ENCODE results near the gene DDR2. TPM values are rescaled to one million over a fixed set of nuclear protein-coding genes. Genes with fewer than 3 reads are reported as not detected.

Gene DDR2
- total RNA-seq, 1 donor from 2014 or later: 3.8 TPM

DNA sequence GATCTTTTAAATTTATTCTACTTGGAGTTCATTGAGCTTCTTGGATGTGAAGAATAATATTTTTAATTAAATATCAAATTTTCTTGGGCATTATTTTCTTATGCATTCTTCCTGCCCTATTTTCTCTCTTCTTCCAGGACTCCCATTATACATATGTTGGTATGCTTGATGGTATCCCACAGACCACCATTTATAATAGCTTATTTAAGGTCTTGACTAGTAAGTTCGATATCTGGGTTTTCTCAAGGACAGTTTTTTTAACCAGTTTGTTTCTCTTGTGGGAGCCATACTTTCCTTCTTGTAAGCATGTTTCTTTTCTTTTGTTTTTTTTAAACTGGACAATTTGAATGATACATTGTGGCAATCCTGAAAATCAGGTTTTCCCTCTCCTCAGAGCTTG is 15.4 kb upstream of the DDR2 start:
- Histone ChIP-seq H3K4me3 (ENCODE audit: low read depth, low read length) (no peak overlapping the region), H3K27me3 (ENCODE audit: control insufficient read depth, insufficient read depth, low read length) (no peaks in the 10 kb centered on the region), H3K36me3 (ENCODE audit: control insufficient read depth, insufficient read depth, low read length) (no peaks in the 10 kb centered on the region)
- DNase-seq (ENCODE audit: low read depth): no peak
- TF ChIP-seq, protein P1, sequence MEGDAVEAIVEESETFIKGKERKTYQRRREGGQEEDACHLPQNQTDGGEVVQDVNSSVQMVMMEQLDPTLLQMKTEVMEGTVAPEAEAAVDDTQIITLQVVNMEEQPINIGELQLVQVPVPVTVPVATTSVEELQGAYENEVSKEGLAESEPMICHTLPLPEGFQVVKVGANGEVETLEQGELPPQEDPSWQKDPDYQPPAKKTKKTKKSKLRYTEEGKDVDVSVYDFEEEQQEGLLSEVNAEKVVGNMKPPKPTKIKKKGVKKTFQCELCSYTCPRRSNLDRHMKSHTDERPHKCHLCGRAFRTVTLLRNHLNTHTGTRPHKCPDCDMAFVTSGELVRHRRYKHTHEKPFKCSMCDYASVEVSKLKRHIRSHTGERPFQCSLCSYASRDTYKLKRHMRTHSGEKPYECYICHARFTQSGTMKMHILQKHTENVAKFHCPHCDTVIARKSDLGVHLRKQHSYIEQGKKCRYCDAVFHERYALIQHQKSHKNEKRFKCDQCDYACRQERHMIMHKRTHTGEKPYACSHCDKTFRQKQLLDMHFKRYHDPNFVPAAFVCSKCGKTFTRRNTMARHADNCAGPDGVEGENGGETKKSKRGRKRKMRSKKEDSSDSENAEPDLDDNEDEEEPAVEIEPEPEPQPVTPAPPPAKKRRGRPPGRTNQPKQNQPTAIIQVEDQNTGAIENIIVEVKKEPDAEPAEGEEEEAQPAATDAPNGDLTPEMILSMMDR (IDR thresholded peaks at IDR 0.05; ENCODE audit: insufficient read depth, low read length, poor library complexity, severe bottlenecking): no peak

DNA sequence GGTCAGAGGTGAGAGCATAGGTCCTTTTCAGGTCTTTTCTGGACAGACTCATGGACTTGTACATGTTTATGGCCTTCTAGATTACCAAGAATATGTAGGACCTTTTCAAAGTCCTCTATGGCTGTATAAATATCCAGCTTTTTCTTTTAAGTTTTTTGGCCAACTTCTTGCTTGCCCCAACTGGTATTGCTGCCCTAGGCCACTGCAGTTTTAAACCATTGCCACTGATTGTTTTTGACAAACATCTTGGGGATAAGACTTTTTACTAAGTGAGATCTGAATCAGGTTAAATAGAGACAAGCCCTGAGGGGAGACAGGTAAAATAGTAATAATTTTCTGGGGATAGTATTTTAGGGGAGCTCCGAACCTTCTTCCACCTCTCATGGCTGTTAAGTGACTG is 14.8 kb upstream of the DDR2 start:
- DNase-seq (ENCODE audit: low read depth): no peak
- no peaks in the 10 kb centered on the region for H3K36me3 ChIP-seq (ENCODE audit: control insufficient read depth, insufficient read depth, low read length)

DNA sequence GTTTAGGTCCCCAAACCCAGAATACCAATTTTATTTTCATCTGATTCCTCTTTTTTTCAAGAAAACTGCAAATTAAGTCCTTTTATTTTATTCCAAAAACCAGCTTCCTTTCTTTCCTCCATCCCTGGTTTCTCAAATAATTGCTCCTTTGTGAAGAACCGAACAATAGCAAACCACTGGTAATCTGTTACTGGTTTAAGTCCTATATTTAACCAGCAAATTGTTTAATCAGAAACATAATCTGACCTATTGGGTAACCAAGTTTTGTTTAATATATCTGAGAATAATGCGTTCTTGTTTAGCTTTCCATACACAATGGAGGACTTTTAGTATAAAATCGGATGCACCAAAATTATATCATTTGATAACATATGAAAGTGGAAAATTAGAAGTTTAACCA is 13.2 kb upstream of the DDR2 start:
- no peak overlapping the region for H3K4me3 ChIP-seq (ENCODE audit: low read depth, low read length)
- DNase-seq (ENCODE audit: low read depth): no peak
- no peaks in the 10 kb centered on the region for H3K27me3 ChIP-seq (ENCODE audit: control insufficient read depth, insufficient read depth, low read length)
- no peaks in the 10 kb centered on the region for H3K36me3 ChIP-seq (ENCODE audit: control insufficient read depth, insufficient read depth, low read length)
- TF ChIP-seq, protein P1 (IDR thresholded peaks at IDR 0.05; ENCODE audit: insufficient read depth, low read length, poor library complexity, severe bottlenecking): no peak

More for the DNA sequence above, 14.8 kb upstream of the DDR2 start:
- no peaks in the 10 kb centered on the region for H3K27me3 ChIP-seq (ENCODE audit: control insufficient read depth, insufficient read depth, low read length)
- TF ChIP-seq, protein P1 (IDR thresholded peaks at IDR 0.05; ENCODE audit: insufficient read depth, low read length, poor library complexity, severe bottlenecking): no peak
- H3K4me3 ChIP-seq (ENCODE audit: low read depth, low read length): no peak overlapping the region

DNA sequence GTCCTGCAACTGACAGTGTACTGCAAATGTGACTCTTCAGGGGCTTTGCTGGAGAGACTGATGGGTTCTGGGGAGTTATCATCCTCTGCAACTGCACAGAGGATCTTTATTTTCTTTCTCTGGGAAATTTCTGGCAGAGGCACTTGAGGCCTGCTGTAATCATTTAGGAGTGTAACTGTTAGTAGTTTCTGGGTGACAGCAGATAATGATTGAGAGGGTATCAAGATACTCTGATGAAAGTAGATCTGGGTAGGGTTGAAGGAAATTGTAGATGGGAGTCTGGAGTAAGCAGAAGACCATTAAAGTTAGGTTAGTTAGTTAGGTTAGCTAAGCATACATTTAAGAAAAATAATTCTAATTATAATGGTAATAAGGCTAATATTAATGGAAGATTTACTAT is 11.0 kb upstream of the DDR2 start:
- no peaks in the 10 kb centered on the region for H3K27me3 ChIP-seq (ENCODE audit: control insufficient read depth, insufficient read depth, low read length)
- DNase-seq (ENCODE audit: low read depth): no peak

DNA sequence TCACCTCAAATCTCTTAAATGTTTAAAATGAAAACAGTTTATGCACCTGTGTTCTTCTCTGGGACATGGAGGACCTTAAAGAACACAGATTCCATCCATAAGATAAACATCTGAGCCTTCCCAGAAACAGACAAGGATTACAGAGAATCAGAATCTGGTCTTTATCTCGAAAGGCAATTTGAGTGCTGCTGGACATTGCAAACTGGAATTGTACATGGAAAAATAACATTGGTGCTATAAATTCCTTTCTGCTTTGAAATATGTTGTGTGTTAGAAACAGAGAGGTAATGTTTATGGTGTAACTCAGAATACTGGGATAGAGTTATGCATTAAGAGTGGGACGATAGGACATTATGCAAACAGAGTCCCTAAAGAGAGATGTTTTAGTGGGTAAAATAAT is 6.6 kb upstream of the DDR2 start:
- no peaks in the 10 kb centered on the region for H3K27me3 ChIP-seq (ENCODE audit: control insufficient read depth, insufficient read depth, low read length)
- no peaks in the 10 kb centered on the region for H3K36me3 ChIP-seq (ENCODE audit: control insufficient read depth, insufficient read depth, low read length)
- TF ChIP-seq, protein P1 (IDR thresholded peaks at IDR 0.05; ENCODE audit: insufficient read depth, low read length, poor library complexity, severe bottlenecking): no peak
- H3K4me3 ChIP-seq (ENCODE audit: low read depth, low read length): no peak overlapping the region
- DNase-seq (ENCODE audit: low read depth): no peak

More for the DNA sequence above, 11.0 kb upstream of the DDR2 start:
- Histone ChIP-seq H3K4me3 (ENCODE audit: low read depth, low read length) (no peak overlapping the region), H3K36me3 (ENCODE audit: control insufficient read depth, insufficient read depth, low read length) (no peaks in the 10 kb centered on the region)
- TF ChIP-seq, protein P1 (IDR thresholded peaks at IDR 0.05; ENCODE audit: insufficient read depth, low read length, poor library complexity, severe bottlenecking): no peak

DNA sequence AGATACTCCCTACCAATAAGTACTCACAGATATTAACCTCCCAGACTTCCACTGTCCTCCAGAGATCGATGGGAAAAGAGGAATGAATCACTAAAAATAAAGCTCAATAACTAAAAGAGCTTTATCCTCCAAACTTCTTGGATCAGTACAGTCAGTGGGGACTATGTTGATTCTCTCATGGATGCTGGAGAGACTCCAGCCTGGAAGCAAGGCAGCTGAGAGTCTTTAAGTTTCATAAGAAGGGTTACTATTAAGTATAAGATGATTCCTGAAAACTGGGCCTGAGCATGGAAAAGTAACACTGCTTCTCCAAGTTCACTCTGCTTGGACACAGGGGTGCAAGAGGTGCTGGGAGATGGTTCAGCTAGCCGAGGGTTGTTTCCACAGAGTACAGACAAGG is 6.2 kb upstream of the DDR2 start:
- no peaks in the 10 kb centered on the region for H3K27me3 ChIP-seq (ENCODE audit: control insufficient read depth, insufficient read depth, low read length)
- DNase-seq (ENCODE audit: low read depth): no peak
- TF ChIP-seq, protein P1 (IDR thresholded peaks at IDR 0.05; ENCODE audit: insufficient read depth, low read length, poor library complexity, severe bottlenecking): no peak
- no peak overlapping the region for H3K4me3 ChIP-seq (ENCODE audit: low read depth, low read length)
- no peaks in the 10 kb centered on the region for H3K36me3 ChIP-seq (ENCODE audit: control insufficient read depth, insufficient read depth, low read length)
